Measurements from ENCODE around the gene ST3GAL2.

The ST3GAL2 gene

GRCh38 chr16:70434484-70435260, 4.2 kb downstream of the ST3GAL2 start:
- TF ChIP-seq, protein P1, sequence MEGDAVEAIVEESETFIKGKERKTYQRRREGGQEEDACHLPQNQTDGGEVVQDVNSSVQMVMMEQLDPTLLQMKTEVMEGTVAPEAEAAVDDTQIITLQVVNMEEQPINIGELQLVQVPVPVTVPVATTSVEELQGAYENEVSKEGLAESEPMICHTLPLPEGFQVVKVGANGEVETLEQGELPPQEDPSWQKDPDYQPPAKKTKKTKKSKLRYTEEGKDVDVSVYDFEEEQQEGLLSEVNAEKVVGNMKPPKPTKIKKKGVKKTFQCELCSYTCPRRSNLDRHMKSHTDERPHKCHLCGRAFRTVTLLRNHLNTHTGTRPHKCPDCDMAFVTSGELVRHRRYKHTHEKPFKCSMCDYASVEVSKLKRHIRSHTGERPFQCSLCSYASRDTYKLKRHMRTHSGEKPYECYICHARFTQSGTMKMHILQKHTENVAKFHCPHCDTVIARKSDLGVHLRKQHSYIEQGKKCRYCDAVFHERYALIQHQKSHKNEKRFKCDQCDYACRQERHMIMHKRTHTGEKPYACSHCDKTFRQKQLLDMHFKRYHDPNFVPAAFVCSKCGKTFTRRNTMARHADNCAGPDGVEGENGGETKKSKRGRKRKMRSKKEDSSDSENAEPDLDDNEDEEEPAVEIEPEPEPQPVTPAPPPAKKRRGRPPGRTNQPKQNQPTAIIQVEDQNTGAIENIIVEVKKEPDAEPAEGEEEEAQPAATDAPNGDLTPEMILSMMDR (IDR thresholded peaks at IDR 0.05; ENCODE audit: low read depth, low read length) = no peak
- no peak for DNase-seq (ENCODE audit: low read depth in 2 of 2)

DNA sequence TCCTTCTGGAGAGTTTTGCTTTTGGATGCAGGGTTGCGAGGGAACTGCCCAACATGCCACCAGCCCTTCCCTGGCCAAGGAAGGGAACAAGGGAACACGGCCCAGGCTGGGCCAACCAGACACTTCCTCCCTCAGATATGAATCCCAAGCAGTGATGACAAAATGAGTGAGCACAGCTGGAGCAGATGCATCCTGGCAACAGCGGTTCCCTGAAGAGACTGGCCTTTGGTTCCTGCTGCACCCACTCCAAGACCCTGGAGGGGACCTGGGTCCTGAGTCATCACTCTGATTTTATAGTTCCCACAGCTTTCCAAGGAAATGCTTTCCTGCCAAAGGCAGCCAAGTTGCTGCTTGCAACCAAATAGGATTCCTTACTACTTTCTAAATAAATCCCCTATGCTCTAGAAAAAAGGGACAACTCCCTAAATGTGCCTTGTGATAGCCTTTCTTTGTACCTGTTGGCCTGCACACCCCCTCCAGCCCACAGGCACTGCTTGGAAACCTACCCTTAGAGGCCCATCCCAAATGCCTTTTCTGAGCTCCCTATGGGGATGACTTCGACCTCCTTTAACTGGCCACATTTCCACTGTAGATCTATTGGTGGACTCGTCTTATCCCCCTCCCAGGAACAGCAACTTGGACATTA, 5.3 kb downstream of the ST3GAL2 start:
- TF ChIP-seq, protein P1 (IDR thresholded peaks at IDR 0.05; ENCODE audit: low read depth, low read length) = no peak
- no peak overlapping the region for H3K4me3 ChIP-seq (replicated peaks in 1 of 2; ENCODE audit: low read depth in 2 of 2, low read length in 2 of 2)
- peak; percentile 80 to 90 for DNase-seq (ENCODE audit: low read depth in 2 of 2)

More at GRCh38 chr16:70434484-70435260, 4.2 kb downstream of the ST3GAL2 start:
- no peak overlapping the region for H3K4me3 ChIP-seq (replicated peaks in 1 of 2; ENCODE audit: low read depth in 2 of 2, low read length in 2 of 2)

- no peak overlapping the region for H3K4me3 ChIP-seq (replicated peaks in 1 of 2; ENCODE audit: low read depth in 2 of 2, low read length in 2 of 2)
- TF ChIP-seq, protein P1 (IDR thresholded peaks at IDR 0.05; ENCODE audit: low read depth, low read length) = no peak
- peak in 1 of 2 donors; percentile 59 for DNase-seq (ENCODE audit: low read depth in 2 of 2)
Observed at GRCh38 chr16:70432723-70433457, 6.0 kb downstream of the ST3GAL2 start.

GRCh38 chr16:70432356-70432722, 6.6 kb downstream of the ST3GAL2 start:
- peak in 1 of 2 donors; percentile 48 for DNase-seq (ENCODE audit: low read depth in 2 of 2)
- no peak overlapping the region for H3K4me3 ChIP-seq (replicated peaks in 1 of 2; ENCODE audit: low read depth in 2 of 2, low read length in 2 of 2)
- TF ChIP-seq, protein P1 (IDR thresholded peaks at IDR 0.05; ENCODE audit: low read depth, low read length) = no peak

DNA sequence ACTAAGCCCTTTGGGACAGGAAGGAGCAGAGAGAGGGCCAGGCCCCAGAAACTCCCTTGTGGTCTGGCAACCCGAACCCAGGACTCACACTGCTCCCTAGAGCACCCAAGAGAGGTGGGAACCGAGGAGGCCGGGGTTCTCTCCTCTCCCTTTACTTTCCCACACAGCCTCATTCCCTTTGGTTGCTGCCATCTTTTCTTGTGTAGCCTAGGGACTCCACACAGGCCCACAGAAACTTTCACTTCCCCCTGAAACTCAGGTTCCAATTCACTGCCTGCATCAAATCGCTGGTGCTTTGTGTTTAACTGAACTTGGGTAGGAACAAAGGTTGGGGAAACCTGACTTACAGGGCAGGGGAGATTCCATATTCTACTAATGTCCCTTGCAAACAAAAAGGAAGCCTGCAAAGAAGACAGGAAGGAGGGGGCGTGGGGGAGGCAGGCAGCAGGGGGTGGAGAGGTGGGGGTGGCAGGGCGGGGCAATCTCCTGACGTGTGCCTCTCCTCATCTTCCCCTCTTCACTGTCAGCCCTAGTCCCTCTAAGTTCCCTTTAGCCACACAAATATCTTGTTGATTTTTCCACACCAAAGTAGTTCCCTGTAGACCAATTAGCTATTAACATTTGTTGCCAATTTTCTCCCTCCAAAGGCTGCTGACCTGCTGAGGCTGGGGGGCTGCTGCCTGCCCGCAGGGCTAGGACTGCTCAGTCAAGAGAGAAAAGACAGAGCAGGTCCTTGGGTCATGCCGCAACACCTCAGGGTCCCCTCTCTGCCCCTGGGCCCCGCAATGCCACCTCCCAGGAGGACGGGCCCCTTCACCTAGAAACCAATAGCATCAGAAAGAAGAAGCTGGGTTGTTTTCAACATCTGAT, 8.0 kb downstream of the ST3GAL2 start:
- no peak for DNase-seq (ENCODE audit: low read depth in 2 of 2)
- TF ChIP-seq, protein P1 (IDR thresholded peaks at IDR 0.05; ENCODE audit: low read depth, low read length) = no peak
- no peak overlapping the region for H3K4me3 ChIP-seq (replicated peaks in 1 of 2; ENCODE audit: low read depth in 2 of 2, low read length in 2 of 2)

Measured in cardiac fibroblast (primary cell).